ENCODE results near the gene KLRF2. TPM values are rescaled to one million over a fixed set of nuclear protein-coding genes. Genes with fewer than 3 reads are reported as not detected.

Gene KLRF2
- total RNA-seq (not detected in 2 replicates), polyA plus RNA-seq (not detected in 2 replicates)

- no peak for TF ChIP-seq CTCF (IDR thresholded peaks at IDR 0.05; ENCODE audit: low read depth, low read length)
- DNase-seq (ENCODE audit: low read depth in 1 of 2, low spot score in 1 of 2): no peak
- no peaks in the 10 kb centered on the region for H3K9me3 ChIP-seq (ENCODE audit: low read depth)
- no peaks in the 10 kb centered on the region for H3K27me3 ChIP-seq
- no peak within 1 kb of the TSS for H3K27ac ChIP-seq
- H3K4me3 ChIP-seq: no peak within 1 kb of the TSS
- H3K4me1 ChIP-seq (ENCODE audit: low read depth): no peaks in the 10 kb centered on the region
- H3K36me3 ChIP-seq: no peaks in the 10 kb centered on the region
These were observed at the start of gene KLRF2 for GRCh38 chr12:9881246-9881645. Gene KLRF2 (plus strand): TSS chr12:9881489. CDS start chr12:9881596, 107 bp downstream.

- DNase-seq (ENCODE audit: low read depth in 1 of 2, low spot score in 1 of 2): no peak
- no peak for TF ChIP-seq CTCF (IDR thresholded peaks at IDR 0.05; ENCODE audit: low read depth, low read length)
- Histone ChIP-seq H3K27ac (no peak overlapping the region), H3K27me3 (no peaks in the 10 kb centered on the region), H3K4me1 (ENCODE audit: low read depth) (no peaks in the 10 kb centered on the region), H3K9me3 (ENCODE audit: low read depth) (no peaks in the 10 kb centered on the region), H3K36me3 (no peaks in the 10 kb centered on the region), H3K4me3 (no peak overlapping the region)
These were observed 49.6 kb upstream of the KLRF2 start for GRCh38 chr12:9831720-9832119.

GRCh38 chr12:9843407-9843806 is 37.9 kb upstream of the KLRF2 start:
- no peak for TF ChIP-seq CTCF (IDR thresholded peaks at IDR 0.05; ENCODE audit: low read depth, low read length)
- H3K36me3 ChIP-seq: no peaks in the 10 kb centered on the region
- H3K4me1 ChIP-seq (ENCODE audit: low read depth): no peaks in the 10 kb centered on the region
- H3K4me3 ChIP-seq: no peak overlapping the region
- no peaks in the 10 kb centered on the region for H3K9me3 ChIP-seq (ENCODE audit: low read depth)
- H3K27me3 ChIP-seq: no peaks in the 10 kb centered on the region
- no peak overlapping the region for H3K27ac ChIP-seq
- no peak for DNase-seq (ENCODE audit: low read depth in 1 of 2, low spot score in 1 of 2)

- no peak for DNase-seq (ENCODE audit: low read depth in 1 of 2, low spot score in 1 of 2)
- H3K27ac ChIP-seq: no peak overlapping the region
- H3K4me3 ChIP-seq: no peak overlapping the region
- H3K9me3 ChIP-seq (ENCODE audit: low read depth): no peaks in the 10 kb centered on the region
- no peaks in the 10 kb centered on the region for H3K36me3 ChIP-seq
- H3K4me1 ChIP-seq (ENCODE audit: low read depth): no peaks in the 10 kb centered on the region
- H3K27me3 ChIP-seq: no peaks in the 10 kb centered on the region
- no peak for TF ChIP-seq CTCF (IDR thresholded peaks at IDR 0.05; ENCODE audit: low read depth, low read length)
These were observed 32.4 kb upstream of the KLRF2 start for GRCh38 chr12:9848899-9849298.

GRCh38 chr12:9851050-9851449 is 30.2 kb upstream of the KLRF2 start:
- TF ChIP-seq CTCF (IDR thresholded peaks at IDR 0.05; ENCODE audit: low read depth, low read length): no peak
- DNase-seq (ENCODE audit: low read depth in 1 of 2, low spot score in 1 of 2): no peak

GRCh38 chr12:9851927-9852326 is 29.4 kb upstream of the KLRF2 start:
- no peaks in the 10 kb centered on the region for H3K27me3 ChIP-seq

More at GRCh38 chr12:9851050-9851449, 30.2 kb upstream of the KLRF2 start:
- Histone ChIP-seq H3K9me3 (ENCODE audit: low read depth) (no peaks in the 10 kb centered on the region), H3K4me3 (no peak overlapping the region), H3K27me3 (no peaks in the 10 kb centered on the region), H3K4me1 (ENCODE audit: low read depth) (no peaks in the 10 kb centered on the region), H3K27ac (no peak overlapping the region), H3K36me3 (no peaks in the 10 kb centered on the region)

More at GRCh38 chr12:9851927-9852326, 29.4 kb upstream of the KLRF2 start:
- Histone ChIP-seq H3K36me3 (no peaks in the 10 kb centered on the region), H3K27ac (no peak overlapping the region), H3K9me3 (ENCODE audit: low read depth) (no peaks in the 10 kb centered on the region), H3K4me3 (no peak overlapping the region), H3K4me1 (ENCODE audit: low read depth) (no peaks in the 10 kb centered on the region)
- no peak for TF ChIP-seq CTCF (IDR thresholded peaks at IDR 0.05; ENCODE audit: low read depth, low read length)
- no peak for DNase-seq (ENCODE audit: low read depth in 1 of 2, low spot score in 1 of 2)

All from cardiac muscle cell (in vitro differentiated cells and primary cell).